ENCODE data around the gene NUDT14. TPM values are rescaled to one million over a fixed set of nuclear protein-coding genes. Genes with fewer than 3 reads are reported as not detected.

NUDT14 gene
- total RNA-seq, 4 donors from 2014 or later: 6.6 to 47.7 (median 25.7) TPM

DNA sequence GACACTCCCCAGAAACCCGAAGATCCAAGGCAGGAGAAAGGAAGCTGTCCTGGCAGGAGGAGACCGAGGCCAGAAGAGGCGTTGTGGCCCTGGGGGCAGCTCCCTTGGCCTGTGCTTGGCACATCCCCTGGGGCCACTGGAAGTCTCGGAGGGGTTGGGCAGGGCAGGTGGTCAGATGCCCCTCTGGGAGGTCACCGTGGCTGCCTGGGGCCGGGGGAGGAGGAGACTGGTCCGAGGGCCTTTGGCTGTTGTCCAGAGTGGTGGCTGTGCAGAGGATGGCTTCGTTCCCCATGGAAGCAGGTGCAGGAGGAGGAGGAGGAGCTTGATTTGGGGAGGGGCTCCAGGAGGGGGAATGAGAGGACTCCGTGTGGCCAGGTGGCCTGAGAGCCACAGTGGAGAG lies 3.3 kb upstream of the NUDT14 start:
- Histone ChIP-seq H3K9me3 (peaks cover 0 to 5% (median 0%) of the 10 kb centered on the region in 4 donors), H3K36me3 (no peaks in the 10 kb centered on the region), H3K4me1 (peaks cover 4 to 28% (median 6%) of the 10 kb centered on the region in 4 donors), H3K27me3 (no peaks in the 10 kb centered on the region), H3K4me3 (no peak overlapping the region), H3K27ac (no peak overlapping the region)
- TF ChIP-seq, protein P1, sequence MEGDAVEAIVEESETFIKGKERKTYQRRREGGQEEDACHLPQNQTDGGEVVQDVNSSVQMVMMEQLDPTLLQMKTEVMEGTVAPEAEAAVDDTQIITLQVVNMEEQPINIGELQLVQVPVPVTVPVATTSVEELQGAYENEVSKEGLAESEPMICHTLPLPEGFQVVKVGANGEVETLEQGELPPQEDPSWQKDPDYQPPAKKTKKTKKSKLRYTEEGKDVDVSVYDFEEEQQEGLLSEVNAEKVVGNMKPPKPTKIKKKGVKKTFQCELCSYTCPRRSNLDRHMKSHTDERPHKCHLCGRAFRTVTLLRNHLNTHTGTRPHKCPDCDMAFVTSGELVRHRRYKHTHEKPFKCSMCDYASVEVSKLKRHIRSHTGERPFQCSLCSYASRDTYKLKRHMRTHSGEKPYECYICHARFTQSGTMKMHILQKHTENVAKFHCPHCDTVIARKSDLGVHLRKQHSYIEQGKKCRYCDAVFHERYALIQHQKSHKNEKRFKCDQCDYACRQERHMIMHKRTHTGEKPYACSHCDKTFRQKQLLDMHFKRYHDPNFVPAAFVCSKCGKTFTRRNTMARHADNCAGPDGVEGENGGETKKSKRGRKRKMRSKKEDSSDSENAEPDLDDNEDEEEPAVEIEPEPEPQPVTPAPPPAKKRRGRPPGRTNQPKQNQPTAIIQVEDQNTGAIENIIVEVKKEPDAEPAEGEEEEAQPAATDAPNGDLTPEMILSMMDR (IDR thresholded peaks at IDR 0.05): no peak
- no peak for TF ChIP-seq POLR2A (IDR thresholded peaks at IDR 0.05)
- no peak for DNase-seq

DNA sequence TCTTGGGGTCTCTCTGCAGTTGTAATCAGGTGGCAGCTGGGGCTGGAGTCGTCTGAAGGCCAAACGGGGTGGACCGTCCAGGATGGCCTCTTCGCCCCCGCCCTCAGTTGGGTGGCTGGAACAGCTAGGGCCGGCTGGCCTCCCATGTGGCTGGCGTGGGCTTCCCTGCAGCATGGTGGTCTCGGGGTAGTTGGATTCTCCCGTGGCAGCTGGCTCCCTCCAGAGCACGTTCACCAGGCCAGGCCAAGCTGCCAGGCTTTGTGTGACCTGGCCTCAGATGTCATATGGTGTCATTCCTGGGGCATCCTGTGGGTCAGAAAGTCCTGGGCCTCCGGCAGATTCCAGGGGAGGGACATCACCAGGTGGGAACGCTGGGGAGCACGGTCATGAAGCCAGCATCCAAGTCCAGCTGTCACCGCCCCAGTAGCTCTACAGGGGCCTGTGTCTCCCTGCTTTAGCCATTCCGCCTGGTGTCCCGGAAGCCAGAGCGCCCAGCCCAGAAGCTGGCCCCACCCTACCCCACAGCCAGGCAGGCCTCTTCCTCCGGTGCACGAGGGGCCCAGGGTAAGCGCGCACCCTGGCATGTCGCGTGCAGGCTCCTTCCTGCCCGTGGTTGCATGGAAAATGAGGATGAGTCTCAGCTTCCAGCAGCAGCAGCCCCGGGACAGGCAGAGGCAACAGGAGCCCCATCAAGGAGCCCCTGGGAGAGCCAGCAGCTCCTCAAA lies 1.3 kb upstream of the NUDT14 start:
- no peak for DNase-seq
- Histone ChIP-seq H3K4me3 (no peak overlapping the region), H3K27me3 (no peaks in the 10 kb centered on the region), H3K4me1 (peaks cover 4 to 29% (median 6%) of the 10 kb centered on the region in 4 donors), H3K36me3 (no peaks in the 10 kb centered on the region), H3K27ac (no peak overlapping the region), H3K9me3 (no peaks in the 10 kb centered on the region)
- TF ChIP-seq POLR2A (IDR thresholded peaks at IDR 0.05): no peak
- TF ChIP-seq, protein P1 (IDR thresholded peaks at IDR 0.05): no peak

GRCh38 chr14:105181549-105182295 lies 610 bp upstream of the NUDT14 start:
- DNase-seq: no peak
- Histone ChIP-seq H3K27ac (peak overlapping the region in 2 of 4 donors; percentile 75 to 89), H3K4me1 (peaks cover 4 to 29% (median 6%) of the 10 kb centered on the region in 4 donors), H3K27me3 (no peaks in the 10 kb centered on the region), H3K36me3 (no peaks in the 10 kb centered on the region), H3K9me3 (no peaks in the 10 kb centered on the region), H3K4me3 (peak overlapping the region; percentile 48 to 91 (median 75))
- TF ChIP-seq POLR2A (IDR thresholded peaks at IDR 0.05): no peak
- TF ChIP-seq, protein P1 (IDR thresholded peaks at IDR 0.05): no peak

DNA sequence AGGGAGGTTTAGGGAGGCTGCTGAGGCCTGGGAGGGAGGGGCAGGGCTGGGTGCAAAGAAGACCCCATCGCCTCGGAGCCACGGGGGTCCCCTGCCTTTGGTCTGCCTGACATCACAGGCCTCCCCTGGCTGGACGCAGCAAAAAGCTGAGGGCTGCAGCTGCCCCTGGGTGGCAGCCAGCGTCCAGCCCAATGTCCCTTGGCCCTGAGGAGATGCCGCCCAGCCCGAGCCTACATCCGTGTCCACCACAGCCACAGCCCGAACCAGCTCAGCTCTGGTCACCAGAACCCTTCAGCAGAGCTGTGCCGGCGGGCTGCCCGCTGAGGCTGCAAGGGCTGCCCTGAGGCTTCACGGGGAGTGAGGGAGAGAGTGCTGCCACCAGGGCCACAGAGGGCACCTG lies 1.9 kb downstream of the NUDT14 start:
- no peak overlapping the region for H3K4me3 ChIP-seq
- no peaks in the 10 kb centered on the region for H3K27me3 ChIP-seq
- no peaks in the 10 kb centered on the region for H3K9me3 ChIP-seq
- H3K36me3 ChIP-seq: no peaks in the 10 kb centered on the region
- no peak overlapping the region for H3K27ac ChIP-seq
- H3K4me1 ChIP-seq: peaks cover 4 to 32% (median 13%) of the 10 kb centered on the region in 4 donors
- TF ChIP-seq, protein P1 (IDR thresholded peaks at IDR 0.05): no peak
- TF ChIP-seq POLR2A (IDR thresholded peaks at IDR 0.05): no peak
- no peak for DNase-seq

GRCh38 chr14:105178868-105179140 lies 2.3 kb downstream of the NUDT14 start:
- DNase-seq: no peak
- no peak overlapping the region for H3K4me3 ChIP-seq
- H3K4me1 ChIP-seq: peaks cover 4 to 36% (median 14%) of the 10 kb centered on the region in 4 donors
- no peaks in the 10 kb centered on the region for H3K9me3 ChIP-seq
- no peaks in the 10 kb centered on the region for H3K36me3 ChIP-seq
- TF ChIP-seq, protein P1 (IDR thresholded peaks at IDR 0.05): no peak
- TF ChIP-seq POLR2A (IDR thresholded peaks at IDR 0.05): no peak
- H3K27me3 ChIP-seq: no peaks in the 10 kb centered on the region
- H3K27ac ChIP-seq: no peak overlapping the region

Measured in Peyer's patch (tissue), 4 donors.